T-helper 17 cell (primary cell): ENCODE measurements around the gene CTNND2. TPM values are rescaled to one million over a fixed set of nuclear protein-coding genes. Genes with fewer than 3 reads are reported as not detected.

Experiments used
- ATAC-seq: fragments of 150-1000 bp; cut with Tn5 transposase; 2 replicates; pipeline ENCODE4 v1.10.0; 2021; ENCODE audit warnings: mild to moderate bottlenecking, moderate library complexity
- DNase-seq, 3 donors: peaks; one replicate each; pipeline versions ENCODE4 v3.0.0 to v3.0.0-alpha.2; 2020 to 2021
- H3K9me3 ChIP-seq: one replicate; pipeline ENCODE4 v1.7.0; 2013; ENCODE audit warnings: low read length, mild to moderate bottlenecking; ENCODE audit not compliant: control insufficient read depth, poor library complexity, severe bottlenecking
- H3K27ac Mint-ChIP-seq: one replicate; pipeline ENCODE4 v1.8.0; 2022; ENCODE audit warnings: mild to moderate bottlenecking, moderate library complexity, mixed read lengths
- H3K27me3 Mint-ChIP-seq: one replicate; pipeline ENCODE4 v1.8.0; 2022; ENCODE audit warnings: mixed read lengths
- H3K36me3 Mint-ChIP-seq: one replicate; pipeline ENCODE4 v1.8.0; 2022; ENCODE audit warnings: low read depth, mixed read lengths
- H3K4me1 Mint-ChIP-seq: one replicate; pipeline ENCODE4 v1.8.0; 2022; ENCODE audit warnings: mild to moderate bottlenecking, mixed read lengths
- H3K4me3 Mint-ChIP-seq: one replicate; pipeline ENCODE4 v1.8.0; 2022; ENCODE audit warnings: mild to moderate bottlenecking, moderate library complexity, mixed read lengths
- total RNA-seq, 4 donors: library from RNA in 2 of 4; stranded (reverse) in 2 of 4; gene quantifications; one replicate each; pipeline ENCODE4 v1.2.3 and lab custom pipeline; 2022 to 2026

Gene CTNND2
- total RNA-seq, 2 donors from 2014 or later = 0.94 to 1.6 TPM

DNA sequence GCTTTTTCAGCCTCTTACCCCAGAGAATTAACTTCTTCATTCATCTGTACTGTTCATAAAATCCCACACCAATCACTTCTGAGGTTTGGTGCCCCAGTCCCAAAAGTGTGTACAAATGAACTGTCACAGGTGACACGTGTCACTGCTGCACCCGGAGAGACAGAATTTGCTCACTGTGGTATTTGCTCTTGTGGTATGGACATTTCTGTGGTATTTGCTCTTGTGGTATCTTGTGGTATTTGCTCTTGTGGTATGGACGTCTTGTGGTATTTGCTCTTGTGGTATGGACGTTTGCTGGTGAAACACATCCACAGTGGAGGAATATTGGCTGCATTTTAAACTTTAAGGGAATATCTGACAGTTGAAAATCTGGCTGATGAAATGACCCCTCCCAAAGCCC is 928.3 kb downstream of the CTNND2 start:
- H3K36me3 Mint-ChIP-seq = no peaks in the 10 kb centered on the region
- peaks cover 36% of the 10 kb centered on the region for H3K27me3 Mint-ChIP-seq
- H3K27ac Mint-ChIP-seq = no peak overlapping the region
- DNase-seq (no peak), ATAC-seq (no peak)
- H3K4me3 Mint-ChIP-seq = no peak overlapping the region
- H3K9me3 ChIP-seq = no peaks in the 10 kb centered on the region
- H3K4me1 Mint-ChIP-seq = peaks cover 6% of the 10 kb centered on the region

DNA sequence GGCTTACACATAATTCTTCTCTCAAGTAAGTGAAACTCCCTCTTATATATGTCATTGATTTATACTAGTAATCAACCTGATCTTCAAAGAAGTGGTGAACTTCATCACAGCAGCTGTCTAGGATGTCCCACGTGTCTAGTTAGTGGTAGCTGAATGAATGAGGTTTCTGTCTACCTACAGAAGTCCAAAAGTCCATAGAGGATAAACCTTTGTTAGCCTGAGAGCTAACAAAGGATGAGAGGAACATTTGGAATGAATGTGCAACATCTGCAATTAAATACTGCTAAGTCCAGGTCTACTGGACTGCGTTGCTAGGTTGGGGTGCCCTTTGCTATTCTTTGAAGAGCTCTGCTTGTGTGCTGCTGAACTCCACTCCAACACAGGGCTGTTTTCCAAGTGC is 929.4 kb downstream of the CTNND2 start:
- DNase-seq (no peak), ATAC-seq (no peak)
- no peak overlapping the region for H3K4me3 Mint-ChIP-seq
- peaks cover 6% of the 10 kb centered on the region for H3K4me1 Mint-ChIP-seq
- no peaks in the 10 kb centered on the region for H3K36me3 Mint-ChIP-seq
- no peaks in the 10 kb centered on the region for H3K9me3 ChIP-seq
- peaks cover 37% of the 10 kb centered on the region for H3K27me3 Mint-ChIP-seq
- no peak overlapping the region for H3K27ac Mint-ChIP-seq

DNA sequence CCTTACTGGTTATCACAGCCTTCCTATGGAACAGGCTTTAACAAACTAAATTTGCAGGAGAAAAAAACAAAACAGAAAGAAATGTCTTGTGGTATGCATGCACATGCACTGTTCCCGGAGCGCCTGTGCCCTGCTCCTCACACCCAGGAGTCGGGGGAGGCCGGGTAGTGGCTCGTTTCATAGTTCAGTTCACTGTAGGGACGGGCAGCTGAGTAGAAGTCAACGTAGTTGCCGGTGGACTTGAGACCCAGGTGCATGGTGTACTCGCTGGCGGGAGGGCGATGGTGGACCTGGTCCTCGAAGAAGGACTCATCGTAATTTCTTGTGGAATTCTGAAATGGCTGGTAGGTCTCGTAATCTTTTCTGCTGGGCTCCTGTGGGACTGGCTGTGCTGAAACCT is 930.9 kb downstream of the CTNND2 start:
- no peaks in the 10 kb centered on the region for H3K9me3 ChIP-seq
- Mint-ChIP-seq H3K27me3 (peaks cover 35% of the 10 kb centered on the region), H3K4me1 (peaks cover 6% of the 10 kb centered on the region), H3K4me3 (no peak overlapping the region), H3K36me3 (no peaks in the 10 kb centered on the region), H3K27ac (no peak overlapping the region)
- ATAC-seq (no peak), DNase-seq (no peak)

DNA sequence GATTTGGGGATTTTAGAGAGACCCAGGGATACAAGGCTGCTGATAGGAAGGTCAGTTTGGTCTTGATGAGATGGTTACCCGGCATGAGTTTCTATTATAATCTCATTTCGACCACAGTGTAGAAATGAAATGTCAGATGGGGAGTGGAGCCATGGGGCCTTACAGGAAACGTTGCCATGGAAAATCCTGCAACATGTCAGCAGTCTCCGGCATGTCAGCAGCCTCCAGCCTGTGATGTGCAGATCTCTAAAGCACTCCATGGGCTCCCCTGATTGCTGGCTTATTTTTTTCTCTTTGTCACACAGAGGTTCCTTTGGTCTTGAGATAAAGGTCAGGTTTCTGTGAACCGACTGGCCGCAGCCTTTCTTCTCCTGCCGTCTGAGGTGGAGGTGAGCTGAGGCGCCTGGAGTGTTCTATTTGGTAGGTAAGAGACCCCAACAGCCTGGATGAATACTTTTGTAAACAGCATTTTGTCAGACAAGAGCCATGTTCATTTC is 934.5 kb downstream of the CTNND2 start:
- no peak for DNase-seq
- Mint-ChIP-seq H3K4me1 (no peaks in the 10 kb centered on the region), H3K27me3 (peaks cover 19% of the 10 kb centered on the region), H3K4me3 (no peak overlapping the region), H3K36me3 (no peaks in the 10 kb centered on the region), H3K27ac (no peak overlapping the region)
- ATAC-seq = no peak
- H3K9me3 ChIP-seq = no peaks in the 10 kb centered on the region

DNA sequence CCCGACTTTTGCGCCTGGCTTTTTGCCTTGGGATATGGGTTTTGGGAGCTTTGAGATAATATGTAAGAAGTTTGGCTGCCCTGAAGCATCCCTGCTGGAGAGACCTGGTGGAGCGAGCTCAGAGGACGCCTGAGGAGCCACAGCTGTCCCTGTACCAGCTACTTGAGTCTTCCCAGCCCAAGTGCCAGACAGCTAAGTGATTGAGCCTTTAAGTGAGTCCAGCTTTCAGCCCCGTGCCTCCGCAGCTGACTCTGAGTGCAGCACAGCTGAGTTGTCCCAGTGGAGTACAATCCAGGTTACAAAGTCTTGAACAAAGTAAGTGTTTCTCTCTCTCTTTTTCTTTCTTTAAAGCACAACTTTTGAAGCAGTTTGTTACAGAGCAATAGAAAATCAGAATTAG is 939.4 kb downstream of the CTNND2 start:
- H3K36me3 Mint-ChIP-seq = no peaks in the 10 kb centered on the region
- H3K9me3 ChIP-seq = no peaks in the 10 kb centered on the region
- ATAC-seq (no peak), DNase-seq (no peak)
- no peak overlapping the region for H3K4me3 Mint-ChIP-seq
- H3K4me1 Mint-ChIP-seq = no peaks in the 10 kb centered on the region
- no peak overlapping the region for H3K27ac Mint-ChIP-seq
- peaks cover 4% of the 10 kb centered on the region for H3K27me3 Mint-ChIP-seq

DNA sequence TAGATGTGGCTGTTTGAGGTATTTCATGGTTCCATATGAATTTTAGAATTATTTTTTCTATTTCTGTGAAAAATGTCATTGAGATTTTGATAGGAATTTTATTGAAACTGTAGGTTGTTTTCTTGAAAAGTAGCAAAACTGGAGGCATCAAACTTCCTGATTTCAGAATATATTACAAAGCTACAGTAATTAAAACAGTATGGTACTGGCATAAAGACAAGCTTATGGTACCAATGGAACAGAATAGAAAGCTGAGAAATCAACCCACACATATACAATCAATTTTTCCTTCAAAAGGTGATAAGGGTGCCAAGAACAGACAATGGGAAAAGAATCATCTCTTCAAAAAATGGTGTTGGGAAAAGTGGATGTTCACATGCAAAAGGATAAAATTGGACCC is 945.5 kb downstream of the CTNND2 start:
- Mint-ChIP-seq H3K27ac (no peak overlapping the region), H3K4me1 (no peaks in the 10 kb centered on the region), H3K27me3 (no peaks in the 10 kb centered on the region), H3K36me3 (no peaks in the 10 kb centered on the region), H3K4me3 (no peak overlapping the region)
- DNase-seq (no peak), ATAC-seq (no peak)
- no peaks in the 10 kb centered on the region for H3K9me3 ChIP-seq

DNA sequence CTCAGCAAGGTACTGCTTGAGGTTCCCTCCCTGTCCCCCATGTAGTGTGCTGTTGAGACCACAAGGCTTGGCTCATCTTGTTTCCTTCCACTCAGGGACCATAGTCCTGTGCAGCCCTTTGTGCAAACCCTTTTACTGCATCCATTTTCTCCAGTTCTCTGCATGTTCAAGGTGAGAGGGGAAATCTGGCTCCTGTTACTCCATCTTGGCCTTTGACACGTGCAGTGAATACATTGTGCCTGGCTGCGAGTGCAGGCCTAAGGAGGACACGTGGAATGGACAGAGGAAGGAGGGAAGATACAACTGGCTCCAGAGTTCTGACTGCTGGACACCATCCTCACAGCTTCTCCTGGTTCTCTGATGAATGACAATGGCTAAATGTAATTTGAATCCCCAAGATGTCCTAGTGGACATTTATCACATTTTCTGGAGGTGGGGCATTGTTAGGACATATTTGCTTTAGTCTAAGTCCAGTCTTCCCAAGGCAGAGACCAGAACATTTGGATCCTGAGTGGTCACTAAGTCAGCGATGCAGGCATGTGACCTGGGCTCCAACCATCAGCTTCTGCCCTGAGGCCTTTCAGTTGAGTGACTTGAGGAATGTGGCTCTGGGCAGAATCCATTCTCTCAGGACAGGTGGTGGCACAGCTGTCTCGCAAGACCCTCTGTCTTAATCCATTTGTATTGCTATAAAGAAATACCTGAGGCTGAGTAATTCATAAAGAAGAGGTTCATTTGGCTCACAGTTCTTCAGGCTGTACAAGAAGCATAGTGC is 954.2 kb downstream of the CTNND2 start:
- no peak overlapping the region for H3K27ac Mint-ChIP-seq
- H3K4me1 Mint-ChIP-seq = no peaks in the 10 kb centered on the region
- ATAC-seq (no peak), DNase-seq (no peak)
- peaks cover 44% of the 10 kb centered on the region for H3K27me3 Mint-ChIP-seq
- no peaks in the 10 kb centered on the region for H3K9me3 ChIP-seq
- H3K36me3 Mint-ChIP-seq = no peaks in the 10 kb centered on the region
- no peak overlapping the region for H3K4me3 Mint-ChIP-seq

DNA sequence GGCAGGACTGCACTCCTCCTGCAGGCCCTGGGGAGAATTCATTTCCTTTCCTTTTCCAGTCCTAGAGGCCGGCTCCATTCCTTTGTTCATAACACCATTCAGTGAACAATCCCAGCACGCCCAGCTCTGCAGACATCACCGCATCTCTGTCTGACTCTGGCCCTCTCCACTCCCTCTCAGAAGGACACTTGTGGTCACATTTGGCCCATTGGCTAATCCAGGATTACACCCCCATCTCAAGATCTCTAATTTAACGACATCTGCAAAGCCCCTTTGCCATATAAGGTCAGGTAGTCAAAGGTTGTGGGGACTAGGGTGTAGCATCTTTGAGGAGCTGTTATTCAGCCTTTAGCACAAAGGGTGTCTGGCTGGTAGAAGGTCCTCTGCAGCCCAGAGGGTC is 958.2 kb downstream of the CTNND2 start:
- Mint-ChIP-seq H3K27ac (no peak overlapping the region), H3K36me3 (no peaks in the 10 kb centered on the region), H3K4me3 (no peak overlapping the region), H3K4me1 (no peaks in the 10 kb centered on the region), H3K27me3 (peaks cover 36% of the 10 kb centered on the region)
- DNase-seq (no peak), ATAC-seq (no peak)
- no peaks in the 10 kb centered on the region for H3K9me3 ChIP-seq

DNA sequence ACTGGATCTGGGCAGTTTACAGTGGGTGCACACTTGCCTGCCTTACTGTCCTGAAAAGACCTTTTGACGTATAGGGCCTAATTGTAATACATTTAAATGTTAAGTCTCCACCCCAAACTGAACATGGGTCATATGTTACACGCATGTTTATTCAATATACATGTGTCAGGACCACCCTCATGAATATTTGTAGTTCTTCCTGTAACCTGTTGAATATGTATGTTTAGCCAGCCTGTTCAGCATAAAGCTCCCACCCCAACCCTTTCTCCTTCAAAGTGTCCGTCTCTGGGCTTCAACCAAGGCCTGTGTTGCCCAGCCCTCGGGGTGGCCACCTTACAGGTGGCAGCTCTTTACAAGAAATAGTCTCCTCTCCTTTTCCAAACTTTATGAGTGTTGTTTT is 962.3 kb downstream of the CTNND2 start:
- no peak for DNase-seq
- Mint-ChIP-seq H3K36me3 (no peaks in the 10 kb centered on the region), H3K4me3 (no peak overlapping the region), H3K27me3 (peaks cover 15% of the 10 kb centered on the region), H3K4me1 (no peaks in the 10 kb centered on the region), H3K27ac (no peak overlapping the region)
- ATAC-seq = no peak
- H3K9me3 ChIP-seq = no peaks in the 10 kb centered on the region

DNA sequence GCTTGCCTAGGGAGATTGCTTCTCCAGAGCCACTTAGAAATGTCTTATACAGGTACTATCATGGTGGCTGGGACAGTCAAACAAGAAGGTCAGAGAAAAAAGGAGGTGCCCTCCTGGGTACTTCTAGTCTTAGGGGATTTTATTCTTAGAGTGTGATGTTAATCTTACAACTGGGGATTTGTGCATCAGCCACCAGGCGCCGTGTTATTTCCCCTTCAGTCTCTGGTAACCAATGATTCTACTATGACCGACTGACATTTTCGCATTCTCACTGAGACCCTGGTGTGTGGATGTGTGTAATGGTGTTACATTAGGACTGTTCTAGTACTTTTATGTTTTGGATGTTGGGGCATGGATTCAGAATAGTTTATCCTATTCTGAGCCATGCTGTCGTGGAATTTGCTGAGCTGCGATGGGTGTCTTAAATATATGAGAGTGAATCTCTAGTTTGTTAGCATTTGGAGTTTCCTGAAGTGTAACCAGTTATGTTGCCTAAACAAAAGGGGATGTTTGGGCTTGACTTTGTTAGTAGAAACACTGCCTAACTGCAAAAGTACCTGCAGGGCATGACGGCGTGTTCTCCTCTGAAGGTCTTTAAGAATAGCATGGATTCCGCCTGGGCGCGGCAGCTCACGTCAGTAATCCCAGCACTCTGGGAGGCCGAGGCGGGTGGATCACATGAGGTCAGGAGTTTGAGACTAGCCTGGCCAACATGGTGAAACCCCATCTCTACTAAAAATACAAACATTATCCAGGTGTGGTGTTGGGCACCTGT is 968.0 kb downstream of the CTNND2 start:
- Mint-ChIP-seq H3K36me3 (peaks cover 2% of the 10 kb centered on the region), H3K4me3 (no peak overlapping the region), H3K27me3 (peaks cover 12% of the 10 kb centered on the region), H3K4me1 (no peaks in the 10 kb centered on the region), H3K27ac (no peak overlapping the region)
- H3K9me3 ChIP-seq = no peaks in the 10 kb centered on the region
- no peak for ATAC-seq
- no peak for DNase-seq

DNA sequence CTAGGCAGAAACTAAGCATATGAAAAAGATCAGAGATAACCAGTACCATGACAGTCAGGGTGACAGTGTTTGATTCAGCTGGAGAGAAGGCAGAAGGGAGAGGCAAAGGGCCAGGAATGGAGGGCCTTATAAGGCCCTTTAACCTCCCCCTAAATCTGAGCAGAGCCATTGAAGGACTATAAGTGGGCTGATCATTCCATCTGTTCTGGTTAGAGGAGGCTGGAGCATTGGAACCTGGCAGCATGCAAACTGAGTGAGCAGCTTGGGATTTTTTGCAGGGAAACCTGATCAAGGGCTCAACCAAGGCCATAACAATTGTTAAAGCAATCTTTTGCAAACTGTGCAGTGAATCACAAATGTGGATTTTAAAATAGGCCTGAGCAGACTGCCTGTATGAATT is 968.7 kb downstream of the CTNND2 start:
- no peaks in the 10 kb centered on the region for H3K9me3 ChIP-seq
- Mint-ChIP-seq H3K4me3 (no peak overlapping the region), H3K36me3 (peaks cover 2% of the 10 kb centered on the region), H3K27ac (no peak overlapping the region), H3K27me3 (peaks cover 12% of the 10 kb centered on the region), H3K4me1 (no peaks in the 10 kb centered on the region)
- ATAC-seq (no peak), DNase-seq (no peak)

DNA sequence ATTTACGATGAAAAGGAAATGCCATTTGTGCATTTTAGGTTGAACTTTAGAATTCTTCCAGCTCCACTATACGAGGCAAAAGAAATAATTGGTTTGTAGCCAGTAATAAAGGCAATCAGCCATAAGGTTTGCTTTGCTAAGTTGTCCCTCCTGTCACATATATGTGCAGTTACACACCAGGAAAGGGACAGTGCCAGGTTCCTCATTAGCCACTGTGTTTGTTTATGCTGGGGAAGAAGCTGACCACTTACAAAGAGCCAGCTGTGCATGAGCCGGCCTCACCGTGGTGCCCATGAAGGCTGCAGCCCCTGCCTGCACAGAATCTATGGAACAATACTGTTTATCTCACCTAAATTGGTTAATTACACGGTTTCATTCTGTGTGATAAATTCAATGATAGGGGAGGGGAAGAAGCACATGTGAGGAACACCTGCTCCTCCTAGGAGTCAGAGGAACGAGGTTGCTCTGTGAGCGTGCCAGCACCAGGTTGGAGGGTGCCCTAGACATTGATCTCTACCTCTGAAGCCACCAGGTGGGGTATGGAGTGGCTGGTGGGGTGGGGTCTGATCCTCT is 969.4 kb downstream of the CTNND2 start:
- ATAC-seq (no peak), DNase-seq (no peak)
- Mint-ChIP-seq H3K36me3 (peaks cover 2% of the 10 kb centered on the region), H3K4me1 (no peaks in the 10 kb centered on the region), H3K4me3 (no peak overlapping the region), H3K27ac (no peak overlapping the region), H3K27me3 (peaks cover 12% of the 10 kb centered on the region)
- peaks cover under 1% of the 10 kb centered on the region for H3K9me3 ChIP-seq

DNA sequence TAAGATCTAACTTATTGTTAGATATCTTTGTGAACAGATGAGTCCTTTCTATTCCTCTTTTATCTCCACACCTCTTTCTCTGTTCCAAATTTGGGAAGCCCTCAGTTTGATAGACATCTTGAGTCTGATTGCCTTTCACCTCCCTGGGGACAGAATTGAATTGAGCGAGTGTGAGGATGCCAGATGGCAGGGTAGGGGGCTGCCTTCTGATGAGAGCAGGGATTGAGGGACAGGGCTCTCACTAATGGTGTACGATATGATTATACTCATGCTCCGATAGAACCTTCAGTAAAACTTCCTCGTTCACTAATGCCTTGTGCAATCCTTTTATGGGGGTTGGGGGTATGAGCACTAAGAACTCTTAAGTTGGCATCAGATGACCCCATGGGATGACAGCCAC is 971.1 kb downstream of the CTNND2 start:
- Mint-ChIP-seq H3K36me3 (peaks cover 2% of the 10 kb centered on the region), H3K27me3 (peaks cover 12% of the 10 kb centered on the region), H3K4me3 (no peak overlapping the region), H3K4me1 (no peaks in the 10 kb centered on the region), H3K27ac (no peak overlapping the region)
- H3K9me3 ChIP-seq = peaks cover 2% of the 10 kb centered on the region
- ATAC-seq (no peak), DNase-seq (no peak)
